Stimulated activated CD4-positive, alpha-beta T cell treated with anti-CD3 and anti-CD28 coated beads, Interleukin-2, amount 100 ng/mL, for 24 hours (primary cell): Measurements from ENCODE around the gene ATP5PB.

Source experiments
- DNase-seq, 2 donors: peaks; one replicate each; pipeline ENCODE4 v3.0.0-alpha.2; 2020

ATP5PB gene

DNA sequence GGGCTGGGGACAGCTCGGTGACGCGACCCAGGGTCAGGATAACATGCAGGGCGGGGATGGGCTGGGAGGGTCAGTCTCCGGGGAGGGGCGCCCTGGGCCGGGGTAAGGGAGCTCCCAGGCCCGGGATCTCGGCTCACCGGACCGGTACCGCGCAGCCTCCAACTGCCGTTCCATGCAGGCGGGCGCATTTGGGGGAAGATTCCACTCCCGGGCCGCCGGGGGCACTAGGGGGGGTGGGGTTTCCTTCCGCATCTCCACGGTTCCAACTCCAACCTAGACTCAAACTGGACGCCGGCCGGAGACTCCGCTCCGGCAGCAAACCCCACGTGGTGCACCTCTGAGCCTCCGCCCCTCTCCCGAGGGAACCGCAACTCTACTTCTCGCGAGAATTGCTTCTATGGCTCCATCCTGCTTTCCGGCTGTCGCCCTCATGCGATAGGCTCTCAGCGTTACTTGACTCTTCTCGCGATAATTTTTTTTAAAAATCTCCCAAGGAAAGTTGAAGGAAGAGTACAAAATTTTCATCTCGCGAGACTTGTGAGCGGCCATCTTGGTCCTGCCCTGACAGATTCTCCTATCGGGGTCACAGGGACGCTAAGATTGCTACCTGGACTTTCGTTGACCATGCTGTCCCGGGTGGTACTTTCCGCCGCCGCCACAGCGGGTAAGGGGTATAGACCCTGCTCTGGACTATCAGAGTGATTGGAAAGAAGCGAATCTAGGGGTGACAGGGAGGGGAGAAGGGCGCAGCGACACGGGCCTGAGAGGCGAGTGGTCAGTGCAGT is at the start of gene ATP5PB, which contains the start of gene WDR77:
Gene ATP5PB (plus strand): TSS at position 547 of the 785 bp plus-strand sequence. CDS start 78 bp downstream, at position 625.
Gene WDR77 (minus strand): TSS at position 339 of the 785 bp plus-strand sequence. CDS start 87 bp downstream, at position 252.
- peak; percentile 86 to 88 for DNase-seq

DNA sequence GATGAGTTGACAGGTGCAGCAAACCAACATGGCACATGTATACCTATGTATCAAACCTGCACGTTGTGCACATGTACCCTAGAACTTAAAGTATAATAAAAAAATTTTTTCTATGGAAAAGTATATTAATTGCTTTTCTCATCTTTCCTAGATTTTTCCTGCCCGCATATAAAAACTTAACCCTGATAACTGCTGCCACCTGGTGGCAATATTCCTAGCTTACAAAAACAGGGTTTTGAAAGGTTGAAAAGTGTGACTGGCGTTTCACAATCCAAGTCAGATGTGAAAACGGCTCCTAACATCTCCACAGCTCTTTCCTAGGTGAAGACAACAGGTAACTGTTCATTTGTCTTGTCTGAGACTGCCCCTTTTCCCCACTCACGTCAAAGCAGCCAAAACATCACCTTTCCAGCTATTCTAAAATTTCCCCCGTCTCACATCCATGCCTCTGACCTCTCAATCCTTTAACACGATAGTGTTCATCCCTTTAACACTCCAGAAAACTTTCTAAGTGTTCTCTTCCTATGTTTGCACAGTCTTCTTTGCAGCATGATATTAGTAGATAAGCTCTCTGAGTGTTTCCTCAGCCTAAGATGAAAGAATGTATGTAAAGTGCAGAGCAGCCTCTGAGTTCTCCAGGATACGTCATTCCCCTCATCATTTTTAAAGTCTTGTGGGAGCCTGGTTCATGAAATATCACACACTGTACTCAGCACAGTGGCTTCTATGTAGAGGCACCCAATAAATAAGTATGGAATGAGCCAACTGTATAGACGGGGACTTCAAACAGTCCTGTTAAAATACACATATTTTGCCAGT is 49.3 kb upstream of the ATP5PB start:
- peak; percentile 46 to 61 for DNase-seq

DNA sequence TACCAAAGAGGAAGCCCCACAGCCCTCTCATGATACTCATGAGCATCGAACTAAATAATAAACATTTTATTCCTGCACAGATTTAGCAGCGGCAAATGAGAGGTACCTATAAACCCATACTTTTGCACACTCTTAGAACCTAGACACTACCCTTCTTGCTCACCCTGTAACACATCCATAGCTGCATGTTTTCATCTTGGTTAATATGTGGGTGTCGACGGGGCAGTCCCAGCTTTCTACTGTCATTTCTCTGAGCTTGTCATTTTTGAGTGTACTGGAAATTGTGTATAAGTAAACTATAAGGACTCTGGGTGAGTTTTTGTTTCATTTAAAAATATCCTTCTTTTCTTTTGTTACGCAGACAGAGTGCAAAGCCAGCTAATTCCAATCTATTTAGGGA is 47.2 kb upstream of the ATP5PB start:
- DNase-seq = peak; percentile 14 to 27

GRCh38 chr1:111404588-111404987 is 44.7 kb upstream of the ATP5PB start:
- no peak for DNase-seq

DNA sequence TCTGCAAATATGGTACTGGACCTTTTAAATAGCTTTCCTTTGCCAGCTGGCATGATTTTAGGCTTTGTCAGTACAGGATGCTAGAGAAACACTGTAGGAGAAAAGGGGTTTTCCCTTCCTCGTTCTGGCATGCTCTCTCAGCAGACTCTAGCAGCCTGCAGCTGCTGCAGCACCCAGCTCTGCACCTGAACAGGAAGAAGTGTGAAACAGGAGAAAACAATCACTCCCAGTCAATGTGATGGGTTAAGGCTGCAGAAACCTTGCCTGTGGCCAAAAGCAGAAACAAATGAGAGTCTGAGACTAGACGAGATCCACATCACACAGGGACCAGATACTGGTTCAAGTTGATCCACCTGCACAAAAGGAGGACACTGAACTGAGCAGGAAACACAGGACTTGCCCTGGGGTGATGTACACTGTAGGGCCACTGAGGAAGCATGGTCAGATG is 42.9 kb upstream of the ATP5PB start:
- DNase-seq = peak; percentile 28 to 30

DNA sequence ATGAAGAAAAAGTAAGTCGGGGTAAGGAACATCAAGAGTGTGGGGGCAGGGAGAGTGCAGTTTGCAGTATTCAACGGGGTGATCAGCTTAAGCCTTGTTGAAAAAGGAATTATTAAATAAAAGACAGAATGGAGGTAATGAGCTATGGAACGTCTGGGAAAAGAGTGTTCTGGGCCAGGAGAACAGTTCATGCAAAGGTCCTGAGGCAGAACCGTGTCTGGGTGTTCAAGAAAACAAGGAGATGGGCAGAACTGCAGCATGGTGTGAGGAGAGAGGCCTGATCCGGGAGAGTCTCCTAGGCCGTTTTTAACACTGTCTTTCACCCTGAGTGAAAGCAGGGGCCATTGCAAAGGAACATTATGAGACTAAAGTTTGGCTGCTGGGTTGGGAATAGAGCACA is 42.0 kb upstream of the ATP5PB start:
- no peak for DNase-seq

DNA sequence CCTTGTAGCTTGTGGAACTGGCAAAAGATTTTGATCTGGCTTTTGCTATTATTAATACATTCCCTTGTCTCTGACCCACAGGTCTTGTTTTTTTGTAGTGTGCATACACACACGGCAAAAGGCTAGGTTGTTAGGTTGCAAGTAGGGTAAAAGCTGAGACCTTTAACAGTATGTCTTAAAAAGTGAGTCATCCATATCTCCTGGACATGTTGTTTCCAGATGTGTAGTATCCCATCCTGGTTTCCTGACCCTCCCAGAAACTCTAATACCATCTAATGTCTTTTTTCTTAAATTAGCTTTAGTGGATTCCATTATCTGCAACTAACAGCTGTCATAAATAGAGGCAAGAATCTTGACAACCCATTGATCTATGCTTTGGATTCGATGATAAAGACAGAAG is 36.4 kb upstream of the ATP5PB start:
- DNase-seq = no peak

GRCh38 chr1:111414756-111415155 is 34.5 kb upstream of the ATP5PB start:
- DNase-seq = no peak

DNA sequence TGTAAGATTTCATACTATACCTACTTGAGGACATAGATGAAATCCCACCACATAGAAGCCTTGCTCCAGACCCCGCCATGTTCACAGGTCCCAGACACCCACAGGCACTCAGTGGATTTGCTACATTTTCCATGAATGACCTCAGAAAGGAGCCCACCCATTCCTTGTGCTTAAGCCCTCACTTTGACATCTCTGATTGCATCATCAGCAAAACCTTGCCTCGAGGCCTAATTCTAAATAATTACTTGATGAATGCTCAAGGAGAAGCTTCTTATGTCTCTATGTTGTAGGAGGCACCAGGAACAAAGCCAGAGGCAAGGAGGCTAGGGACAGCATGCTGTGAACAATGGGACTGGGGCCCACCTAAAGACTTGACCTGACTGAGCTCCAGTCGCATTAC is 33.8 kb upstream of the ATP5PB start:
- no peak for DNase-seq

DNA sequence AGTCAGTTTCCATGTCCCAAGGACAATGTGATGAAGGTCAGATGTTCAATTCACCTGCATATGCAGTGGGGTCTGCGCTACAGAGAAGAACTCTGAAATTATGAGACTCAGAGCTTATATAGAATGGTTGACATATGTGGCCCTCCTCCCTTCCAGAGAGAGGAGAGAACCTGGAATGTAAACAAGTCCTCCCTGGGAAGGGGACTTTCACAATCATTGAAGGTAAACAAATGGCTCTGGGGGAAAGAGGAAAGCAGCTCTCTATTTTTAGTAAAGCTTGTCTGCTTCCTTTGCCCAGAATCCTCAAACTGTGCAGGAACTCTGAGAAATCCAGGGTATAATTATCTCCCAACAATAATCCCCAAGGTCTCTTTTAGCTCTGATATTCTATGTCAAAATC is 31.5 kb upstream of the ATP5PB start:
- no peak for DNase-seq

DNA sequence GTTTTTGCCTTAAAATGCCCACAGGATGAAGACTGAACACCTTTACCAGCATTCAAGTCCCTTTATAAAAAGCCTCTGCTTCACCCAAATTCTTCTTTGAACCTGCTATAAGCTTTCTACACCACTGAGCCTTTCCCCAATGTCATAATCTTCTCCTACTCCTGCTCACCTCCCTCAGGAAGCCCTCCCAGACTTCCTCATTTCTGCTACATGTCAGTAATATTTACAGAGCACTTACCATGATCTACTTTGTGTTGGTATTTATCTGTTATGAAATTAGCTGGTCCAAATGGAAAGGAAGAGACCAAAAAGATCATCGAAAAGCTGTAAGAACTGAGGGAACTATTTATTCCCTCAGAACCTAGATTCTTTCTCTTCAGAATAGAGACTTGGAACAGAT is 30.2 kb upstream of the ATP5PB start:
- no peak for DNase-seq

DNA sequence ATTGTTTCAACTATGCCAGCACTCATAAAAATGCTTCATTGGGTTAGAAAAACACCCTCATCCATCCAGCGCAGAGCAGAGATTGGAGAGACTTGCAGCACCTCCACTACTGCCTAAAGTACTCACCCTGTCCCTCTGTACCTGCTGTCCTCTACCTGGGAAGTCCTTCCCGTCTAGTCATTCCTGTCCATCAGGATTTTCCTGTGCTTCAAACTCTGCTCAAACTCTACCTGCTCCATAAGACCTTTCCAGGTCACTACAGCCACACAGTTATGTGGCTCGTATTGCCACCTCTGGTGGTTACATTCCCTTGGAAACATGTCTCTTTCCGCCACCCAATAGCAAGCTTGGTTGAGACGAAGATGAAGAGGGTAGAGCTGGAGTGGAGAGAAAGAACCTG is 28.9 kb upstream of the ATP5PB start:
- no peak for DNase-seq

DNA sequence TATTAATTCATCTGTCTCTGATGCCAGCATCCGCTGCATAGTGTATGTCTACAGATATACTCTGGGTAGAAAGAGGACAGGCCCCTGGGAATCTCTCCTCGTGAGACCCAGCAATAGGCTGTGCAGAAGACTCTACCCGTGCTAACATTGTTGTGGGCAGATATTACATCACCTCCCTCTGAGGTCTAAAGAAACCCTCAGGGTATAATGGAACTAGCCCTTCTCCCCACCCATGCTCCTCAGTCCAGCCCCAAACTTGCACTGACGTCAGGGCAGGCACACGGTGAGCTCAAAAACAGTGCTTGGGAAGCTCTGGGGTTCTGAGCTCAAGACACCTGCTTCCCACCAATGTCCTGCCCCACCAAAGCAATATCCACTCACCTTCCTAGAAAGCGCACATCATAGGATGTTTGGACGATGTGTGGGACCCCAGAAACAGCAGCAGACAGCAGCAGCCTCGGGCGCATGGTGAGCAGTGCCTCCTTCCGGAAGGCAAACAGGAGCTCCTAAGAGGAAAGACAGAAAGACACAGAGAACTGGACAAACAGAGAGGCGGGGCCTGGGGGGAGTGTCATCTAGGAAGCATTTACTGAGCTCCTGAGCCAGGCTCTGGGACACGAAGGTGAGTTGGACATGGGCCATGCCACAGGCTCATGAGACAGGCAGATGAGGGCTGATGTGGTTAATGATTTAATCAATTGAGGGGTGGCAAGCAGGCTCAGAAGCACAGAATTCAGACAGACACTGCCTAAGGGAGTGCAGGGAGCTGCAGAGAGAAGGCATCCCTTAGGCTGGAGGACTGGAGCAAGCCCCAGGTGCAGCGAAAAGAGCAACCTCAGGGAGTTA is 26.5 kb upstream of the ATP5PB start:
- DNase-seq = no peak

DNA sequence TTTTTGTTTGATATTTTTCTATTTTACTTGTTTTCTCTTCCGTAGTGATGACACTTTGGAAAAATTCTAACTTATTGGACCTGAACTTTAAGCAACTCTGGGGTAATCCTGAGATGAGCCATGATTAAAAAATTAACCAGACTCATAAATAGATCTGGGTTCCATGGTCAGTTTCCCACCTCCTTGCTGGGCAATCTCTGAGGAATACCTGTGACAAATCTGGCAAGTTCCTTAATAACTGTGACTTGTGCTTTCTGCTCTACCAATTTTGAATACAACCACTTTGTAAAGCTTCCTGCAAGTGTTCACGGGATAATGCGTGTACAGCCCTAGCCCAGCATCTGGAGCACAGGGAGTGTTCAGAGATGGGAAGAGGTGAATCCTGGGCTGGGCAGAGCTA is 25.0 kb upstream of the ATP5PB start:
- no peak for DNase-seq

- no peak for DNase-seq
Measured at GRCh38 chr1:111436726-111437125, 12.5 kb upstream of the ATP5PB start.

DNA sequence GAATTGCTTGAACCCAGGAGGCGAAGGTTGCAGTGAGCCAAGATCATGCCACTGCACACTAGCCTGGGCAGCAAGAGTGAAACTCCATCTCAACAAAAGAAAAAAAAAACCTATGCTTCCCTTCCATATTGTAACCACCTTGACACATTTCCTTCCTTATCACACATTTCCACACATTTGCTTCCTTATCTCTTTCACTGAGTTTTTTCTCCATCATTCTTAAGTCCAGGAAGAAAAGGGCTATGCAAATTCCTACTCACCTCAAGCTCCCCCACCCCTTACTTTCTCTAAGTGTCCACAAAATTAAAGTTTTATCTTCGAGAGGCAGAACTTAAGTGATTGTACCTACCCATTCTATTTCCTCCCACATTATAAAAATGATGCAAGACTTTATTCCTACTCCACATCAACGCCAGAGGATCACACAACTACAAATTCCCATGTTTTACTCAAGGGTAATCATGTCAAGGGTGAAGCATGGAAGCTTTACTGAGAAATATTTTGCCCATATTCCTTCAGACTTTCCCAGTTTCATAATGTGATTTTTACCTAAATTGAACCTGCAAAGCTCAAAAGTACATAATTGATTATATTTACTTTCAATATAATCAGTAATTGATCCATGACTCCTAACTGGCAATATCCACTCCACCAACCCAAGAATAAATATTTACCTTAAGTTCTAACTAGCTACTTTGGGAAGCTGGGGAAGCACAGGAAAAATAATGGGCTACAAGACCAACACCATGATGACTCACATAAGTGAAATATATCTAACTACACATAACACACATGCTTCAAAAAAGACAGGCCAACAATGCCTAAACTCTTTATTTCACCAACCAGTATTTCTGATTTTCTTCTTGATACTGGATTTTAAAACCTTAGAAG is 9.6 kb upstream of the ATP5PB start:
- DNase-seq = no peak

DNA sequence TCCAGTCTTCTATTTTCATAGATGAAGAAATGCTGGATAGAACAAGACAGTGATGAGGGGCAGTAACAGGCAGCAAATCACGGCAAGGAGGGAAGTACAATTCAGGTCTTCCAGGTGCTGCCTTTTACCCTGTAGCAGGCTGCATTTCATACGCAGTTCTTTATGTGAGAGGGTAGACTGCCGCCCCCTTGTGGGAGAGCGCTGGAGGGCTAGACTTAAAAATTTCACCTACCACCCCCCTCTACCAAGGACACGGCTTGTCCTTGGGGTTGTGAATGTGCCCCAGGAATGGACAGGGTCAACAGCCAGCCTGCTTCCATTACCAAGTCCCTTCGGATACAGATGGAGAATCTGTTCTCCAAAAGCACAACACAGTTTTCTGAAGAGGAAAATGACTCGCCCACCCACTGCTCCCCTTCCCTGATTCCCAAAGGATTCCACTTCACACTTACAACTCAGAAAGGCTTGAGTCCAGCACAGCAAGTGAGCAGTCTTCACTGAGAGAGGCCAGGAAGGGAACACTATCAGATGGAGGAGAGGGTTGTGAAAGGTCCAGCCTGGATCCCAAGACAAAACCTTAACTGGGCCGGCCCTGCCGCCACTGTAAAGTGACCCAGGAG is 7.6 kb upstream of the ATP5PB start:
- peak; percentile 66 to 67 for DNase-seq

DNA sequence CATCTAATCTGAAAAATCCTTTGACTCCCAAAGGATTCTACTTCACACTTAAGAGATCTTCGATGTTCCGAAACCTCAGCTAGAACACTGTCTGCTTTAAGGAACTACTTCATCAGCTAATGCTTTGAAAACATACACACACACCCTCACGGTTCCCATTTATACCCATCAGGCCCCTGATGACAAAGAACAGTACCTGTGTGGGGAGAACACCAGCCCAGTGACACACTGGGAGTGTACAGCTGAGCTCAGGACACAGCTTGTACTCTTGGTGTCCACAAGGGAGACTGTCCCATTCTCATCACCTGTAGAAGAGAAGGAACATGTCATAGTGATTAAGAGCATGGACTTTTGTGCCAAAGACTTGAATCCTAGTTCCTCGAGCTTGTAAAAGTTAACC is 6.8 kb upstream of the ATP5PB start:
- DNase-seq = peak in 1 of 2 donors; percentile 21

DNA sequence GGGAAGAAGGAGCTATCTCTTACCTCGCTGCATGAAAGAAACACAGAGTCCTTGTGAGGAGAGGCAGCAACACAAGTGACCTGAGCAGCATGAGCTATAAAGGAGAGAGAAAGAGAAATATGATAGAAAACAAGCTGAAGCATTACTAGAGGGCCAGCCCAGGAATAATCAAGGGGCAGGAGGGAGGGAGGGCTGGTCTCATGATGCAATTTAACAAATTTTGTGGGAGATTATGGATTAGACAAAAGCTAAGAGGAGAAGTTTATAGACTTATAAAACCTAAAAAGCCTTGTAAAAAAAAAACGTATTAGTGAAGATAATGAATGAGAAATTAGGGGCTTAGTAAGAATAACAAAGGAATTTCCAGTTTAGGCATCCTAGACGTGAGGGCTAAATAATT is 5.2 kb upstream of the ATP5PB start:
- no peak for DNase-seq

- no peak for DNase-seq
Measured at GRCh38 chr1:111446546-111446945, 2.7 kb upstream of the ATP5PB start.
